Measurements from ENCODE around the gene HTR2C.

The HTR2C gene

DNA sequence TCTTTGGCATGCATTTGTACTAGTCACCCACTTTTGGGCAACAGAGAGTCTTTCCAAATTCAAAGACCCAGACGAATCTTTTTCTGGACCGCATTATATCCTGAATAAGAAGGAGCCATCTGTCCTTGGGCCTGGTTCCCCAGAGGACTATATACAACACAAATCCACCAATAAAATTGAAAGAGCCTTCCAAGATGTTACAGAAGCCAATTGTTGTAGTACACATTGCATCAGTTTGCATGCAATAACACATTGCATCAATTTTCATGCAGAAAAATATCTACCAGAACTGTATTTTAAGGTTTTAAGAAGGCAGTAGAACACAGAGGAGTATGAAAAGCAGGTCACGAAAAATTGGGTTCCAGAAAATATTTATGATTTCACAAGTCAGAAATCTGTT, 203.2 kb downstream of the HTR2C start:
- no peak for DNase-seq (ENCODE audit: extremely low spot score)
- POLR2A ChIA-PET = no interaction called here
- CTCF ChIA-PET = no interaction called here
- TF ChIP-seq, protein P1, sequence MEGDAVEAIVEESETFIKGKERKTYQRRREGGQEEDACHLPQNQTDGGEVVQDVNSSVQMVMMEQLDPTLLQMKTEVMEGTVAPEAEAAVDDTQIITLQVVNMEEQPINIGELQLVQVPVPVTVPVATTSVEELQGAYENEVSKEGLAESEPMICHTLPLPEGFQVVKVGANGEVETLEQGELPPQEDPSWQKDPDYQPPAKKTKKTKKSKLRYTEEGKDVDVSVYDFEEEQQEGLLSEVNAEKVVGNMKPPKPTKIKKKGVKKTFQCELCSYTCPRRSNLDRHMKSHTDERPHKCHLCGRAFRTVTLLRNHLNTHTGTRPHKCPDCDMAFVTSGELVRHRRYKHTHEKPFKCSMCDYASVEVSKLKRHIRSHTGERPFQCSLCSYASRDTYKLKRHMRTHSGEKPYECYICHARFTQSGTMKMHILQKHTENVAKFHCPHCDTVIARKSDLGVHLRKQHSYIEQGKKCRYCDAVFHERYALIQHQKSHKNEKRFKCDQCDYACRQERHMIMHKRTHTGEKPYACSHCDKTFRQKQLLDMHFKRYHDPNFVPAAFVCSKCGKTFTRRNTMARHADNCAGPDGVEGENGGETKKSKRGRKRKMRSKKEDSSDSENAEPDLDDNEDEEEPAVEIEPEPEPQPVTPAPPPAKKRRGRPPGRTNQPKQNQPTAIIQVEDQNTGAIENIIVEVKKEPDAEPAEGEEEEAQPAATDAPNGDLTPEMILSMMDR (IDR thresholded peaks at IDR 0.05; ENCODE audit: control extremely low read depth, extremely low read depth, low read depth, missing control alignments) = no peak

DNA sequence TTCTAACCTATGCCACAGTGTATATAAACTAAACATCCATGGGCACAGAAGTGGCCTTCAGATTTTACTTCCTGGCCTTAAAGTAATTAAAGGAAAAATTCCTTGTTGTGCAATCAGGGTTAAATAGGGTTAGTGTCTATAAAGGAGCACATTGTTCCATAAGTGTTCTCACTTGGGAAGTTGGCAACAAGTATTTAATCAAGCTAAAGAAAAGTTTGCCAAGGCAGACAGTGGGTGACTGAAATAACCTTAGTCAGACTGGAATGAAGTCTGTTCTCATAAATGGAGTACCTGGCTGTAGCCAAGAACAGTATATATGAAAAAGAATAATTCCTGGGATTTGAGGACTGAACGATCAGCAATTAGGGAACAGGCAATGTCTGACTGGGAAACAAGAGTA, 213.6 kb downstream of the HTR2C start:
- POLR2A ChIA-PET = no interaction called here
- TF ChIP-seq, protein P1 (IDR thresholded peaks at IDR 0.05; ENCODE audit: control extremely low read depth, extremely low read depth, low read depth, missing control alignments) = no peak
- CTCF ChIA-PET = no interaction called here
- DNase-seq (ENCODE audit: extremely low spot score) = no peak

DNA sequence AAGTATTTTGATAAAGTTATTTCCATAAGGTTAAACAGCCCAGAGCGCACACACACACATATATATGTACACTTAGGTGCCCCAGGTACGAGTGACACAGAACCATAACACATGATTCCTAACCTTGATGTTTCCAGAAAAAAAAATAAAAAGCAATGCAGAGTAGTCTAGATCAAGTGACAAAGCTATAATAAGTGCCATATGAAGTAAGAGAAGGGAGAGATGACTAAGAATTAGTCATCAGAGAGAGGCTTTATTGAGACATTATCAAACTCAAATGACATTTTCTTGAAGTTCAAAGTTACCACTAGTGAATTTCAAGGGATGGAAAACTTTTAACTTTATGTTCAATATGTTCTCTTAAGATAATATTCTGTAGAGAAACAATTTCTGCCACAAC, 215.0 kb downstream of the HTR2C start:
- ChIA-PET POLR2A (no interaction called here), CTCF (no interaction called here)
- TF ChIP-seq, protein P1 (IDR thresholded peaks at IDR 0.05; ENCODE audit: control extremely low read depth, extremely low read depth, low read depth, missing control alignments) = no peak
- DNase-seq (ENCODE audit: extremely low spot score) = no peak

DNA sequence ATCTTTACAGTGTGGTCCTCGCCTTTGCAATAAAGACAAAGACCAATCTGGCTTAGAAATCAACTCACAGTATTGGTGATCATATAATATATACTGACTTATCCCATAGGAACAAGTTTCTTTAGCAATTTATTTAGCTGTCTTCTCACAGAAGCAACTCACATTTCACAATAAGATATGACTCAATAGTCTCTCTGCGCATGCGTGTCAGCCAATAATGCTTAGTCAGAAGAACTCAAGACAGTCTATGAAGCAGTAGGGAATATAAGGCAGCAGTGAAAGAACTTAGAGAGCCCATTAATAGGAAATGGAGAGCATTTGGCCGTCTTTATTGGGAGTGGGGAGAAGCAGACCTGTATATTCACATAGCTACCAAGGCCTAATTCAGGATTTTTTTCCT, 216.8 kb downstream of the HTR2C start:
- DNase-seq (ENCODE audit: extremely low spot score) = no peak
- POLR2A ChIA-PET = no interaction called here
- CTCF ChIA-PET = no interaction called here
- TF ChIP-seq, protein P1 (IDR thresholded peaks at IDR 0.05; ENCODE audit: control extremely low read depth, extremely low read depth, low read depth, missing control alignments) = no peak

DNA sequence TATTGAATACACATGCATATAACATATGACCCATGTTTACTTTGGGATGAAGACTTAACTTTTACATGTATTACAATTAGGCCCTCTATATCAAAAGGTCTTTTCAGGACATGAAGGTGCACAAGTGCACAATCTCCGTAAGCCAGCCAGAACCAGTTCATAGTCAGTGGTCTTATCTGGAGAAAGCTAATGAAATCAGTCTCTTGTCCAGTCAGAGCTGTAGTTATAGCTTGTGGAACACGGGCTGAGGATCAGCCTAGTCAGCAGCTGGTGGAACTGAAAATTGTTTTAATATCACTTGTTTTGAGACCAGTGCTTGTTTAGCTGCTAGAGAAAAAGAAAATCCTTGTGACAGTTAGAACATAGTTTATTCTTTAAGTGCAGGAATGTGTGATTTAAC, 235.6 kb downstream of the HTR2C start:
- no peak for DNase-seq (ENCODE audit: extremely low spot score)
- ChIA-PET POLR2A (no interaction called here), CTCF (no interaction called here)
- TF ChIP-seq, protein P1 (IDR thresholded peaks at IDR 0.05; ENCODE audit: control extremely low read depth, extremely low read depth, low read depth, missing control alignments) = no peak

DNA sequence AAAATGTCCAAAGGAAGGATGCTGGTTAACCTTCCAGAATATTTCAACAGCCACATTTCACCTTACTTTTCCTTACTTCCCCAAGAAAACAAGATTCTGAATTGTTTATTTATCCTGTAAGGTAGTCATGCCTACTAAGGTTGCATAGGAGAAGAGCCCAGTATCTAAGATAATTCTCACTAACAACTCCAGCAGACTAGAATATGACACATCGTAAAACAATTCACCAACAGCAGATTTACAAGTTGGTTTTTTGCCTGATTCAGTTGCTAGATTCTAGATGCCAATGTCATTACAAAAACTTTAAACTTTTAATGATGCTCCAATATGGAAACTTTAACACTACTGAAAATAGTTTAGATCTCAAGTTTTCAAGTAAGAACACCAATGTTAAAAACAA, 257.2 kb downstream of the HTR2C start:
- ChIA-PET CTCF (no interaction called here), POLR2A (no interaction called here)
- no peak for DNase-seq (ENCODE audit: extremely low spot score)
- TF ChIP-seq, protein P1 (IDR thresholded peaks at IDR 0.05; ENCODE audit: control extremely low read depth, extremely low read depth, low read depth, missing control alignments) = no peak

DNA sequence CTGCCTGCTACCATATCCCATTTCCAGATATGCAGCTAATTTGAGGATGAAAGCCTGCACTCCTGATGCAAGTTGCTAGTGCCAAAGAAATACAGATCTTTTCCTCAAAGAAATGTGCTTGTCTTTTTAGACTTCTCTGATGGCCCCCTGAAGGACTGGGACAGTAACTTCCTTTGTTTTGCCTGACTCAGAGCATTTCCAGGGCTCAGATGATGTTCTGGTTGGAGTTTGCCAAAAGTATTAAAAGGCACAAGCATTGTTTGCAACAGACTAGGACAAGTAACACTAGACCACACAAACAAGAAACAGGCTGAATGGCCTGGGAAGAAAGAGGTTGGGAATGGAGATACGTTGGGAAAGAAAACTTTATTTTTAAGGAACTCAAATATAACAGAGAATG, 258.3 kb downstream of the HTR2C start:
- POLR2A ChIA-PET = no interaction called here
- no peak for DNase-seq (ENCODE audit: extremely low spot score)
- TF ChIP-seq, protein P1 (IDR thresholded peaks at IDR 0.05; ENCODE audit: control extremely low read depth, extremely low read depth, low read depth, missing control alignments) = no peak
- CTCF ChIA-PET = no interaction called here

All from GM10248 (cell line).